CD4-positive, alpha-beta T cell (primary cell): ENCODE measurements around the gene TTLL10. TPM values are rescaled to one million over a fixed set of nuclear protein-coding genes. Genes with fewer than 3 reads are reported as not detected.

ENCODE experiments used
- ATAC-seq: fragments of 200-7000 bp; cut with Tn5 transposase; one replicate; pipeline ENCODE4 v1.10.0; 2022; ENCODE audit warnings: mild to moderate bottlenecking; ENCODE audit not compliant: poor library complexity
- CTCF ChIA-PET: fragments of 350-600 bp; sonication (Branson Sonifier 250); formaldehyde crosslinking; loops from one replicate; lab custom pipeline; 2021; ENCODE audit warnings: antibody characterized with exemption, inconsistent platforms; lab: Charles Lee
- POLR2A ChIA-PET: fragments of 350-600 bp; sonication (Branson Sonifier 250); formaldehyde crosslinking; loops from one replicate; lab custom pipeline; 2021; ENCODE audit warnings: antibody characterized with exemption, inconsistent platforms; lab: Charles Lee
- DNase-seq, 14 experiments: peaks; one replicate each; pipeline ENCODE4 v3.0.0-alpha.2; 2013 to 2020; ENCODE audit warnings: mixed read lengths in 2 of 14
- H3K27ac ChIP-seq, 2 donors: one replicate each; pipeline versions ENCODE4 v1.5.1 to v1.7.0; 2013; ENCODE audit warnings: low read length in 2 of 2, low read depth in 1 of 2, mild to moderate bottlenecking in 1 of 2
- H3K27me3 ChIP-seq, 2 experiments: 1 replicate in 1 of 2; 2 replicates in 1 of 2; pipeline versions ENCODE4 v1.6.1 to v1.7.0; 2013; ENCODE audit warnings: low read length in 2 of 2, control low read depth in 1 of 2, mild to moderate bottlenecking in 1 of 2, moderate library complexity in 1 of 2; ENCODE audit not compliant: insufficient read depth in 2 of 2, control insufficient read depth in 1 of 2
- H3K36me3 ChIP-seq: one replicate; pipeline ENCODE4 v1.6.1; 2013; ENCODE audit warnings: low read length, control low read depth; ENCODE audit not compliant: insufficient read depth
- H3K4me1 ChIP-seq: one replicate; pipeline ENCODE4 v1.6.1; 2013; ENCODE audit warnings: low read length, control low read depth; ENCODE audit not compliant: insufficient read depth
- H3K4me3 ChIP-seq: one replicate; pipeline ENCODE4 v1.5.1; 2013; ENCODE audit warnings: mild to moderate bottlenecking, low read length, moderate library complexity
- H3K9me3 ChIP-seq, 2 experiments: 1 replicate in 1 of 2; 2 replicates in 1 of 2; pipeline versions ENCODE4 v1.6.1 to v1.7.0; 2013; ENCODE audit warnings: low read length in 2 of 2, mild to moderate bottlenecking in 2 of 2, control low read depth in 1 of 2, moderate library complexity in 1 of 2; ENCODE audit not compliant: control insufficient read depth in 1 of 2, insufficient read depth in 1 of 2
- H3K27ac Mint-ChIP-seq: one replicate; pipeline ENCODE4 v1.8.0; 2020; ENCODE audit warnings: mixed read lengths
- H3K27me3 Mint-ChIP-seq: one replicate; pipeline ENCODE4 v1.8.0; 2021; ENCODE audit warnings: mixed read lengths
- H3K36me3 Mint-ChIP-seq: one replicate; pipeline ENCODE4 v1.8.0; 2021; ENCODE audit warnings: low read depth, mixed read lengths
- H3K4me1 Mint-ChIP-seq: one replicate; pipeline ENCODE4 v1.8.0; 2021; ENCODE audit warnings: low read depth, mixed read lengths
- H3K4me3 Mint-ChIP-seq: one replicate; pipeline ENCODE4 v1.8.0; 2020; ENCODE audit warnings: mild to moderate bottlenecking, mixed read lengths
- H3K9me3 Mint-ChIP-seq: one replicate; pipeline ENCODE4 v1.8.0; 2020; ENCODE audit warnings: mixed read lengths
- intact Hi-C, 2 experiments: fragments of 100-400 bp; cut with DNase I in 1 of 2; cut with micrococcal nuclease in 1 of 2; formaldehyde crosslinking; loops; one replicate each; pipeline versions ENCODE4 v1.15.1 to v1.9.0; 2023 to 2025; cut with DNase I, micrococcal nuclease
- total RNA-seq, 174 experiments: library from RNA in 2 of 174; stranded (reverse) in 2 of 174; gene quantifications; one replicate each; pipeline ENCODE4 v1.2.3 and lab custom pipeline; 2021 to 2026
- TF ChIP-seq, protein P1 (sequence below): fragments of 200-600 bp; IDR thresholded peaks from one replicate; pipeline ENCODE4 v1.8.0; 2022; ENCODE audit warnings: antibody characterized with exemption, mild to moderate bottlenecking

The TTLL10 gene
- total RNA-seq, 2 experiments from 2014 or later: 0.11 to 0.59 TPM

GRCh38 chr1:1162597-1163537 lies 10.8 kb upstream of the TTLL10 start:
- ChIA-PET CTCF (no interaction called here), POLR2A (no interaction called here)
- intact Hi-C loops: no loop called here
- Histone ChIP-seq H3K4me3 (no peak overlapping the region), H3K27ac (no peak overlapping the region), H3K36me3 (no peaks in the 10 kb centered on the region), H3K27me3 (no peaks in the 10 kb centered on the region), H3K4me1 (peaks cover 16% of the 10 kb centered on the region), H3K9me3 (no peaks in the 10 kb centered on the region)
- ATAC-seq (no peak), DNase-seq (no peak)
- H3K4me1 Mint-ChIP-seq: no peaks in the 10 kb centered on the region
- no peaks in the 10 kb centered on the region for H3K27me3 Mint-ChIP-seq
- TF ChIP-seq, protein P1, sequence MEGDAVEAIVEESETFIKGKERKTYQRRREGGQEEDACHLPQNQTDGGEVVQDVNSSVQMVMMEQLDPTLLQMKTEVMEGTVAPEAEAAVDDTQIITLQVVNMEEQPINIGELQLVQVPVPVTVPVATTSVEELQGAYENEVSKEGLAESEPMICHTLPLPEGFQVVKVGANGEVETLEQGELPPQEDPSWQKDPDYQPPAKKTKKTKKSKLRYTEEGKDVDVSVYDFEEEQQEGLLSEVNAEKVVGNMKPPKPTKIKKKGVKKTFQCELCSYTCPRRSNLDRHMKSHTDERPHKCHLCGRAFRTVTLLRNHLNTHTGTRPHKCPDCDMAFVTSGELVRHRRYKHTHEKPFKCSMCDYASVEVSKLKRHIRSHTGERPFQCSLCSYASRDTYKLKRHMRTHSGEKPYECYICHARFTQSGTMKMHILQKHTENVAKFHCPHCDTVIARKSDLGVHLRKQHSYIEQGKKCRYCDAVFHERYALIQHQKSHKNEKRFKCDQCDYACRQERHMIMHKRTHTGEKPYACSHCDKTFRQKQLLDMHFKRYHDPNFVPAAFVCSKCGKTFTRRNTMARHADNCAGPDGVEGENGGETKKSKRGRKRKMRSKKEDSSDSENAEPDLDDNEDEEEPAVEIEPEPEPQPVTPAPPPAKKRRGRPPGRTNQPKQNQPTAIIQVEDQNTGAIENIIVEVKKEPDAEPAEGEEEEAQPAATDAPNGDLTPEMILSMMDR: no peak
- no peak overlapping the region for H3K4me3 Mint-ChIP-seq
- H3K27ac Mint-ChIP-seq: no peak overlapping the region
- no peaks in the 10 kb centered on the region for H3K36me3 Mint-ChIP-seq
- no peaks in the 10 kb centered on the region for H3K9me3 Mint-ChIP-seq

- H3K36me3 ChIP-seq: no peaks in the 10 kb centered on the region
- ATAC-seq (no peak), DNase-seq (no peak)
- Mint-ChIP-seq H3K9me3 (no peaks in the 10 kb centered on the region), H3K4me3 (no peak overlapping the region), H3K4me1 (no peaks in the 10 kb centered on the region), H3K27ac (no peak overlapping the region), H3K27me3 (no peaks in the 10 kb centered on the region), H3K36me3 (no peaks in the 10 kb centered on the region)
- H3K27me3 ChIP-seq: no peaks in the 10 kb centered on the region
- H3K4me1 ChIP-seq: peaks cover 9% of the 10 kb centered on the region
- CTCF ChIA-PET: no interaction called here
- POLR2A ChIA-PET: no interaction called here
- no peak overlapping the region for H3K4me3 ChIP-seq
- H3K9me3 ChIP-seq: peaks cover 0 to 3% of the 10 kb centered on the region in 2 experiments
- TF ChIP-seq, protein P1: no peak
- intact Hi-C loops: no loop called here
- no peak overlapping the region for H3K27ac ChIP-seq
Observed at GRCh38 chr1:1163538-1164070, 10.1 kb upstream of the TTLL10 start.

GRCh38 chr1:1164361-1164700 lies 9.3 kb upstream of the TTLL10 start:
- DNase-seq (no peak), ATAC-seq (no peak)
- Mint-ChIP-seq H3K4me3 (no peak overlapping the region), H3K4me1 (no peaks in the 10 kb centered on the region), H3K27ac (no peak overlapping the region), H3K36me3 (no peaks in the 10 kb centered on the region), H3K27me3 (no peaks in the 10 kb centered on the region), H3K9me3 (no peaks in the 10 kb centered on the region)
- Histone ChIP-seq H3K27me3 (no peaks in the 10 kb centered on the region), H3K36me3 (no peaks in the 10 kb centered on the region), H3K4me1 (peaks cover 2% of the 10 kb centered on the region), H3K4me3 (no peak overlapping the region), H3K9me3 (peaks cover 0 to 5% of the 10 kb centered on the region in 2 experiments), H3K27ac (no peak overlapping the region)
- CTCF ChIA-PET: no interaction called here
- TF ChIP-seq, protein P1: no peak
- intact Hi-C loops: no loop called here
- POLR2A ChIA-PET: no interaction called here
